ENCODE results near the gene PADI6. TPM values are rescaled to one million over a fixed set of nuclear protein-coding genes. Genes with fewer than 3 reads are reported as not detected.

The PADI6 gene
- total and polyA plus RNA-seq, 2 of the 8 experiments (the other 6 are each of a cell fraction or from before 2014, with no cell fraction given) = not detected

DNA sequence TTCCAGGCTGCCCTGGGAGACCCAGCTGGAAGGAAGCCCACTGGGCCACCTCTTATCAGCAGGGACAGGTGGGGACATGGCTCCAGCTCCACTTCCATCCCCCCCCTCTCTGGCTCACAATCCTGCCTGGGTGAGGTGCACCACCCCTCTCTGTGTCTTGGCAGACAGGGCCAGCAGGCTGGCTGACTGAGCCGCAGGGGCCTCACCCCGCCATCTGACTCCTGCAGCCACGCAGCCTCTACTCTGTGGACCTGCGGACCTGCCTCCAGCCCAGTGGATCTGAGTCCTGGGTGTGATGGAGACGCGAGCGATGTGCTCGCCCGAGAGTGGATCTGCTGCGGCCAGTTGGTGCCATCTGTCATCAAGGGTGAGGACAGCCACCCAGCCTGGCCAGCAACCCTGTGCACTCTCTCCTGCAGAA lies 37.4 kb downstream of the PADI6 start:
- 0 out of 2 replicates have a peak overlapping the region, but pooled peaks have one; percentile 19 for H3K27ac ChIP-seq (ENCODE audit: low read depth, low read length)
- H3K4me2 ChIP-seq (ENCODE audit: insufficient read depth in 1 of 2, low read depth in 2 of 2, low read length in 2 of 2) = no peak overlapping the region
- H3K79me1 ChIP-seq (ENCODE audit: low read depth, low read length) = peaks cover 3% of the 10 kb centered on the region; the same call in 1 of the 2 replicates
- H2BK20ac ChIP-seq (ENCODE audit: low read length) = no peak overlapping the region
- H2BK12ac ChIP-seq (ENCODE audit: low read depth, low read length) = no peak overlapping the region
- POLR2A ChIA-PET (ENCODE audit: partially characterized antibody) = interaction anchor here (1.5 to 10.0 kb wide), 3 partner anchors 12 to 27 kb away, joined by 4 to 116 read pairs (median 4); partner anchors contain the start of gene RCC2
- H3K4me3 ChIP-seq (ENCODE audit: extremely low read depth in 1 of 4, insufficient read depth in 2 of 4, low read depth in 3 of 4, low read length in 4 of 4) = no peak overlapping the region
- H3K4me1 ChIP-seq (replicated peaks in 1 of 4; ENCODE audit: control insufficient read depth in 3 of 4, insufficient read depth in 4 of 4, low read length in 3 of 4) = peaks cover 0 to 5% (median 2%) of the 10 kb centered on the region in 4 experiments; a peak in 4 of 7 replicates
- H3K56ac ChIP-seq (replicated peaks; ENCODE audit: insufficient read length, low read depth, low read length) = no peak overlapping the region
- no peak for FAIRE-seq
- no peak overlapping the region for H2AFZ ChIP-seq (ENCODE audit: low read length)
- peaks cover 0 to 30% of the 10 kb centered on the region in 2 experiments; a peak in 2 of 4 replicates for H3K79me2 ChIP-seq (ENCODE audit: control insufficient read depth in 1 of 2, insufficient read depth in 2 of 2, low read length in 2 of 2)
- CTCF ChIA-PET (ENCODE audit: partially characterized antibody) = interaction anchor here (0.9 to 1.2 kb wide), 3 partner anchors 9 to 32 kb away, joined by 3 read pairs; no protein-coding TSS in a partner anchor
- peaks cover 22 to 27% of the 10 kb centered on the region in 2 experiments for H4K20me1 ChIP-seq (replicated peaks in 1 of 2; ENCODE audit: control insufficient read depth in 1 of 2, insufficient read depth in 2 of 2, low read length in 2 of 2)
- 98% methylated on average over 10 of the region's 10 CpGs; no CpG with 5 or more reads in 1 of the 2 experiments for WGBS, 2 experiments (ENCODE audit: extremely low coverage in 1 of 2, insufficient coverage in 1 of 2, insufficient read length in 1 of 2, insufficient replicate concordance in 2 of 2, low coverage in 1 of 2, low lambda C conversion rate in 2 of 2, missing lambda C conversion rate in 1 of 2)
- no peaks in the 10 kb centered on the region for H3K23me2 ChIP-seq (ENCODE audit: low read depth, low read length)
- H4K8ac ChIP-seq (ENCODE audit: extremely low read depth, insufficient read depth, low read length) = no peak overlapping the region
- peaks cover 37 to 73% (median 64%) of the 10 kb centered on the region in 4 experiments for H3K36me3 ChIP-seq (ENCODE audit: control insufficient read depth in 2 of 4, insufficient read depth in 4 of 4, low read length in 3 of 4)
- no peak overlapping the region for H3K23ac ChIP-seq (ENCODE audit: insufficient read length)
- H4K91ac ChIP-seq (replicated peaks; ENCODE audit: insufficient read length, low read length) = no peak overlapping the region
- no peak overlapping the region for H2BK5ac ChIP-seq (ENCODE audit: low read depth, low read length)
- no peak for DNase-seq (ENCODE audit: low read depth in 1 of 2, low spot score in 2 of 2)
- H4K5ac ChIP-seq (ENCODE audit: insufficient read length, low read depth, low read length) = no peak overlapping the region
- no peak overlapping the region for H2BK120ac ChIP-seq (replicated peaks; ENCODE audit: low read depth, low read length)
- no peak overlapping the region for H2AK5ac ChIP-seq (ENCODE audit: low read depth, low read length)
- no peak overlapping the region for H3K18ac ChIP-seq (ENCODE audit: extremely low read depth, low read length)
- H2BK15ac ChIP-seq (ENCODE audit: low read length) = no peak overlapping the region
- H3K27me3 ChIP-seq (replicated peaks in 1 of 4; ENCODE audit: control insufficient read depth in 3 of 4, extremely low read depth in 1 of 4, insufficient read depth in 3 of 4, low read length in 3 of 4) = no peaks in the 10 kb centered on the region
- H3K9ac ChIP-seq (replicated peaks in 1 of 4; ENCODE audit: extremely low read depth in 1 of 4, low read depth in 3 of 4, low read length in 3 of 4) = no peak overlapping the region
- H3K4ac ChIP-seq (replicated peaks; ENCODE audit: insufficient read length, low read depth, low read length) = no peak overlapping the region
- H3K9me3 ChIP-seq (ENCODE audit: insufficient read depth in 2 of 2, low read depth in 1 of 2, low read length in 1 of 2) = no peaks in the 10 kb centered on the region
- H3K14ac ChIP-seq (ENCODE audit: insufficient read length) = no peak overlapping the region
- TF ChIP-seq CTCF (IDR thresholded peaks at IDR 0.05; ENCODE audit: control extremely low read depth in 1 of 3, insufficient read depth in 1 of 3, low read depth in 1 of 3, low read length in 3 of 3) (no peak), SAP30 (IDR thresholded peaks at IDR 0.05; ENCODE audit: insufficient read depth, insufficient replicate concordance, low read length) (no peak), RBBP5 (IDR thresholded peaks at IDR 0.05; ENCODE audit: borderline replicate concordance, low read depth, low read length) (no peak), RFX5 (IDR thresholded peaks at IDR 0.05; ENCODE audit: borderline replicate concordance, low read depth, low read length) (no peak), TAF7 (optimal IDR thresholded peaks at IDR 0.05; ENCODE audit: borderline replicate concordance, low read depth, low read length) (no peak), JUND (IDR thresholded peaks at IDR 0.05; ENCODE audit: low read length) (no peak), POU5F1 (IDR thresholded peaks at IDR 0.05; ENCODE audit: low read depth, low read length) (no peak), PHF8 (conservative IDR thresholded peaks at IDR 0.05; ENCODE audit: low read depth, low read length) (no peak), RXRA (IDR thresholded peaks at IDR 0.05; ENCODE audit: insufficient read depth, low read depth, low read length) (no peak), ASH2L (IDR thresholded peaks at IDR 0.05; ENCODE audit: low read length) (no peak)
